SK-N-SH treated with all-trans-retinoic acid at 6 μM for 48 hours (cell line): Measurements from ENCODE around the gene JMJD1C.

Source experiments
- ARNTL ChIP-seq: fragments of 450-650 bp; formaldehyde crosslinking; IDR thresholded peaks from 2 replicates; pipeline ENCODE4 v1.5.0; 2020; ENCODE audit warnings: low read depth, mild to moderate bottlenecking, moderate library complexity, borderline replicate concordance
- CREB5 ChIP-seq: fragments of 250-450 bp; sonication (Bioruptor Pico); IDR thresholded peaks from 2 replicates; pipeline ENCODE4 v1.5.1; 2020; ENCODE audit warnings: low read depth, mild to moderate bottlenecking, moderate library complexity
- ESRRG ChIP-seq: fragments of 250-450 bp; sonication (Bioruptor Pico); IDR thresholded peaks from 2 replicates; pipeline ENCODE4 v1.6.1; 2021; ENCODE audit warnings: mild to moderate bottlenecking
- GLIS3 ChIP-seq: fragments of 250-450 bp; sonication (Bioruptor Pico); IDR thresholded peaks from 2 replicates; pipeline ENCODE4 v1.5.0; 2020; ENCODE audit warnings: mild to moderate bottlenecking, moderate library complexity
- PATZ1 ChIP-seq: fragments of 250-450 bp; sonication (Bioruptor Pico); IDR thresholded peaks from 2 replicates; pipeline ENCODE4 v1.8.0; 2020; ENCODE audit warnings: mild to moderate bottlenecking, moderate library complexity, borderline replicate concordance
- RARB ChIP-seq: fragments of 250-450 bp; sonication (Bioruptor Pico); IDR thresholded peaks from 2 replicates; pipeline ENCODE4 v1.8.0; 2021; ENCODE audit warnings: mild to moderate bottlenecking, moderate library complexity
- ZNF565 ChIP-seq: fragments of 450-650 bp; formaldehyde crosslinking; conservative IDR thresholded peaks from 2 replicates; pipeline ENCODE4 v1.5.0; 2020; ENCODE audit warnings: low read depth, mild to moderate bottlenecking, moderate library complexity
- ZNF70 ChIP-seq: fragments of 450-650 bp; formaldehyde crosslinking; IDR thresholded peaks from 2 replicates; pipeline ENCODE4 v1.5.0; 2020; ENCODE audit warnings: mild to moderate bottlenecking, moderate library complexity

- TF ChIP-seq GLIS3: no peak
- TF ChIP-seq ESRRG: no peak
- no peak for TF ChIP-seq ZNF565
- TF ChIP-seq RARB: no peak
- no peak for TF ChIP-seq CREB5 (CRISPR knock-in tag)
- no peak for TF ChIP-seq ARNTL
- no peak for TF ChIP-seq PATZ1 (CRISPR knock-in tag)
- TF ChIP-seq ZNF70 (CRISPR knock-in tag): no peak
Observed at GRCh38 chr10:63132651-63133055, 333.1 kb downstream of the JMJD1C start.
